Measurements from ENCODE around the gene ZCCHC17.

Gene ZCCHC17

GRCh38 chr1:31348449-31348848, 51.6 kb downstream of the ZCCHC17 start:
- DNase-seq (ENCODE audit: insufficient read length) (no peak), FAIRE-seq (no peak)
- TF ChIP-seq POLR2AphosphoS5 (IDR thresholded peaks at IDR 0.05; ENCODE audit: low read depth, low read length) (no peak), TAF1 (IDR thresholded peaks at IDR 0.05; ENCODE audit: borderline replicate concordance, low read depth, low read length) (no peak), POLR2A (IDR thresholded peaks at IDR 0.05; ENCODE audit: low read depth, low read length) (no peak)

GRCh38 chr1:31354283-31354682, 57.5 kb downstream of the ZCCHC17 start:
- FAIRE-seq (no peak), DNase-seq (ENCODE audit: insufficient read length) (no peak)
- TF ChIP-seq TAF1 (IDR thresholded peaks at IDR 0.05; ENCODE audit: borderline replicate concordance, low read depth, low read length) (no peak), POLR2A (IDR thresholded peaks at IDR 0.05; ENCODE audit: low read depth, low read length) (no peak), POLR2AphosphoS5 (IDR thresholded peaks at IDR 0.05; ENCODE audit: low read depth, low read length) (no peak)

- TF ChIP-seq POLR2AphosphoS5 (IDR thresholded peaks at IDR 0.05; ENCODE audit: low read depth, low read length), result no peak
- TF ChIP-seq POLR2A (IDR thresholded peaks at IDR 0.05; ENCODE audit: low read depth, low read length), result no peak
- TF ChIP-seq TAF1 (IDR thresholded peaks at IDR 0.05; ENCODE audit: borderline replicate concordance, low read depth, low read length), result no peak
Observed at GRCh38 chr1:31356427-31356826, 59.6 kb downstream of the ZCCHC17 start.

GRCh38 chr1:31361607-31362006, 64.8 kb downstream of the ZCCHC17 start:
- TF ChIP-seq POLR2A (IDR thresholded peaks at IDR 0.05; ENCODE audit: low read depth, low read length) (no peak), TAF1 (IDR thresholded peaks at IDR 0.05; ENCODE audit: borderline replicate concordance, low read depth, low read length) (no peak), POLR2AphosphoS5 (IDR thresholded peaks at IDR 0.05; ENCODE audit: low read depth, low read length) (no peak)
- FAIRE-seq (no peak), DNase-seq (ENCODE audit: insufficient read length) (no peak)

More at GRCh38 chr1:31356427-31356826, 59.6 kb downstream of the ZCCHC17 start:
- no peak for DNase-seq (ENCODE audit: insufficient read length)
- FAIRE-seq, result no peak

DNA sequence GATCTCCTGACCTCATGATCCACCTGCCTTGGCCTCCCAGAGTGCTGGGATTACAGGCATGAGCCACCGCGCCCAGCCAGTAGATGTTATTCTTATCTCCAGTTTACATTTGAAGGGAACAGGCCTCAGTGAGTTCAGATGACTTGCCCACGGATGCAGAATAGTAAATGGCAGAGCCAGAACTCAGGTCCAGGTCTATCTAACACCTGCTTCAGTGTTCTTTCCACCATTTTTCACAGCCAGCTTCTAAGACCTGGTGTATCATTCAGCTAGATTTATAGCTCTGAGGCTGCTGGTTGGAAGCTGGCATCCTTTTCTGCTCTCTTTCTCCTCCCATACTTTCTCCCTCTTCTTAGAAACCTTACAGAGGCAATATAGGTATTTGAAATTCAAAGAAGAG, 65.2 kb downstream of the ZCCHC17 start:
- no peak for DNase-seq (ENCODE audit: insufficient read length)
- TF ChIP-seq TAF1 (IDR thresholded peaks at IDR 0.05; ENCODE audit: borderline replicate concordance, low read depth, low read length) (no peak), POLR2A (IDR thresholded peaks at IDR 0.05; ENCODE audit: low read depth, low read length) (no peak), POLR2AphosphoS5 (IDR thresholded peaks at IDR 0.05; ENCODE audit: low read depth, low read length) (no peak)
- no peak for FAIRE-seq

- DNase-seq (ENCODE audit: insufficient read length), result no peak
- no peak for FAIRE-seq
- TF ChIP-seq POLR2AphosphoS5 (IDR thresholded peaks at IDR 0.05; ENCODE audit: low read depth, low read length), result no peak
- TF ChIP-seq POLR2A (IDR thresholded peaks at IDR 0.05; ENCODE audit: low read depth, low read length), result no peak
- no peak for TF ChIP-seq TAF1 (IDR thresholded peaks at IDR 0.05; ENCODE audit: borderline replicate concordance, low read depth, low read length)
Observed at GRCh38 chr1:31364561-31365250, 67.9 kb downstream of the ZCCHC17 start.

DNA sequence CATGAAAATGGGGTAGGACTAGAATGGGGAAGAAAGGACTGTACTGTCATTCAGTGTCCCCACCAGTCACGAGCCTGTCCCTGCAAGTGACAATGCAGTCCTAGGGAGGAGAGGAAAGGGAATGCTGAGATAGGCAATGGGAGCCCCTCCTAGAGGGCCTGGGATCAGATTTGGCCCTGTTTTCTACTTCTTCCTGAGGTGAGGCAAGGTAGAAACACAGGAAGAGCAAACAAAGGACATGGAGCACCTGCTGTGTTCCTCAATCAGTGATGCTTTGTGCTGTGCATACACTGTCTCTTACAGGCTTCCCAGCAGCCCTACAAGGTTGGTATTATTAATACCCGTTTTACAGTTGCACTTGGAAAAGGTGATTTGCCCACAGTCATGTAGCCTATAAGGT, 70.0 kb downstream of the ZCCHC17 start:
- DNase-seq (ENCODE audit: insufficient read length), result no peak
- no peak for FAIRE-seq
- TF ChIP-seq TAF1 (IDR thresholded peaks at IDR 0.05; ENCODE audit: borderline replicate concordance, low read depth, low read length) (no peak), POLR2A (IDR thresholded peaks at IDR 0.05; ENCODE audit: low read depth, low read length) (no peak), POLR2AphosphoS5 (IDR thresholded peaks at IDR 0.05; ENCODE audit: low read depth, low read length) (no peak)

DNA sequence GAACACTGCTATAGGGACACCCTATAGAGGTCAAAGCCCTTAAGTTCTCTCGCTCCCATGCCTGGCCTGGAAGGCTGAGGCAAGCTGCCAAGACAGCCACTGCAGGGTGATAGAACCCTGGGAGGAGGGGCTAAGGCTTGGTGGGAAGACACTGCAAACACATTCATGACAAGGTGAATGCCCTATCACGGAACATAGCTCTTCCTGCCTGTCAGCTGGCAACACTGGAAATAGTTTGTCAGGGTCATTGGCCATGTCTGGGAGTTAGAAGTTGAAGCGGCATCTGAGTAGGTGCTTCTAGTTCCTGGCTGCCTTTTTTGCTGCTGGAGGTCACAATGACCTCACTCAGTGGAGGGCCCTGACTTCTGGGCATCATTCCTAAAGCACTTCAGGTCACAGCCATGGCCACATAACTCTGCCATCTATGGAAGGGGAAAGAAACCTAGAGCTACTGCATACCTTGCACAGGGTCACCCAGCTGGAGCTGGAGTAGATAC, 71.8 kb downstream of the ZCCHC17 start:
- TF ChIP-seq POLR2AphosphoS5 (IDR thresholded peaks at IDR 0.05; ENCODE audit: low read depth, low read length) (no peak), TAF1 (IDR thresholded peaks at IDR 0.05; ENCODE audit: borderline replicate concordance, low read depth, low read length) (no peak), POLR2A (IDR thresholded peaks at IDR 0.05; ENCODE audit: low read depth, low read length) (no peak)
- no peak for FAIRE-seq

DNA sequence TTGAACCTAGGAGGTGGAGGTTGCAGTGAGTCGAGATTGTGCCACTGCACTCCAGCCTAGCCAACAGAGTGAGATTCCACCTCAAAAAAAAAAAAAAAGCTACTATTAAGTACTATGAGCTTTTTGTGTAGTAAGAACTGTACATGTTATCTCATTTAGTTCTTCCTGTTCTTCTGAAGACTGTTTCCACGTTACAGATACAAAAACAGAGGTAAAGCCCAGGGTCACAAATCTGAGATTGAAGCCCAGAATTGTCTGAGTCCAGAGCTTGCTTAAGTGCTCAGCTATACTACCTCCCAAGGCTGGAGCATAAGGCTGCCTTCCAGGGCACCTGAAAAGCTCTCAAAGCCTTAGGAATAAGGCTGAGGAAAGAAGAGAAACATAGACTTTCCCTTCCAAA, 73.2 kb downstream of the ZCCHC17 start:
- FAIRE-seq (no peak), DNase-seq (ENCODE audit: insufficient read length) (no peak)
- TF ChIP-seq TAF1 (IDR thresholded peaks at IDR 0.05; ENCODE audit: borderline replicate concordance, low read depth, low read length), result no peak
- no peak for TF ChIP-seq POLR2A (IDR thresholded peaks at IDR 0.05; ENCODE audit: low read depth, low read length)
- TF ChIP-seq POLR2AphosphoS5 (IDR thresholded peaks at IDR 0.05; ENCODE audit: low read depth, low read length), result no peak

More for the DNA sequence above, 71.8 kb downstream of the ZCCHC17 start:
- DNase-seq (ENCODE audit: insufficient read length), result no peak

GRCh38 chr1:31370565-31370964, 73.7 kb downstream of the ZCCHC17 start:
- DNase-seq (ENCODE audit: insufficient read length) (no peak), FAIRE-seq (no peak)
- no peak for TF ChIP-seq TAF1 (IDR thresholded peaks at IDR 0.05; ENCODE audit: borderline replicate concordance, low read depth, low read length)
- no peak for TF ChIP-seq POLR2A (IDR thresholded peaks at IDR 0.05; ENCODE audit: low read depth, low read length)
- no peak for TF ChIP-seq POLR2AphosphoS5 (IDR thresholded peaks at IDR 0.05; ENCODE audit: low read depth, low read length)

DNA sequence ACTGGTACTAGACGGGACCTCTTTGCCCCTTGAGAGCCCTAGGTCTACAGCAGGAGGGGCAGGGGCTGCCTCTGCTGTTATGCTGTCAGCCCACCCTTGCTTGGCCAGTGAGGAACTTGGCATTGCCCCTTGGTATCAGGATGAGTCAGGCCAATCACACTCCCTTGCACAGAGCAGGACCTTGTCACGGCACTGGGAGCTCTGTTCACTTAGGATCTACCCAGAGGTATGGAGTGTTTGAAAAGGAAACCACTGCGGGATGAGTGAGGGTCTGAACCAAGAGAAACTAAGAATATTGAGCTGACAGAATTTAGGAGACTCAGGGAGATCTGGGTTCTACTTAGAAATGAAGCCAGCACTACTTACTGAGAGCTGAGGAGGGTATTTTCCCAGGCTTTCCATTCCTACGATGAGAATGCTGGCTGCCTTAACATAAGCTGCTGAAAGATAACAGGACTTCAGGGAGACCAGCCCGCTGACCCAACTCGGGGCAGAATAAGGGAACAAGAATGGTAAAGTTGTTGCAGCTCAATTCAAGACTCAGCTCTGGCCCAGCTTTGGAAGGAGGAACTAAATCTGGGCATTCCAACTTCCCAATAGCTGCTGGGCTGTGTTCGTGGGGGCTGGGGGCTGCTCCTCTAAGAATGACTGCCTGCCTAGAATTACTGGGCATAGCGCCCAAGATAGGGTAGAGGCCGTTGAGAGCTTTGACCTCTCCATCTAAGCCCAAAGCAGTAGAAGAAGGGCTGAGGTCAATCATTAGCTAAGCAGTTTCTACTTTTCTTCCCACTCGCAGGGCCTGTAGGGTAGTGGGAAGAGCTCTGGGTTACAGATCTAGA, 74.5 kb downstream of the ZCCHC17 start:
- FAIRE-seq (no peak), DNase-seq (ENCODE audit: insufficient read length) (no peak)

More for the DNA sequence above, 74.5 kb downstream of the ZCCHC17 start:
- TF ChIP-seq POLR2A (IDR thresholded peaks at IDR 0.05; ENCODE audit: low read depth, low read length), result no peak
- TF ChIP-seq POLR2AphosphoS5 (IDR thresholded peaks at IDR 0.05; ENCODE audit: low read depth, low read length), result no peak
- TF ChIP-seq TAF1 (IDR thresholded peaks at IDR 0.05; ENCODE audit: borderline replicate concordance, low read depth, low read length), result no peak
